IPS-18c (cell line): Measurements from ENCODE around the gene PCDHGA3.
"Not testable (repeated sequence)": the region's sequence is repeated elsewhere in the genome, so short reads cannot be mapped to it uniquely, and the experiment has no call there.

ENCODE experiments used
- H3K4me3 ChIP-seq: 2 replicates; pipeline ENCODE4 v1.7.0; 2013; ENCODE audit warnings: low read depth, mild to moderate bottlenecking, low read length, moderate library complexity; ENCODE audit not compliant: insufficient read depth
- H3K9me3 ChIP-seq: one replicate; pipeline ENCODE4 v1.6.1; 2013; ENCODE audit warnings: mild to moderate bottlenecking, low read length, moderate library complexity; ENCODE audit not compliant: control insufficient read depth, insufficient read depth

Gene PCDHGA3

DNA sequence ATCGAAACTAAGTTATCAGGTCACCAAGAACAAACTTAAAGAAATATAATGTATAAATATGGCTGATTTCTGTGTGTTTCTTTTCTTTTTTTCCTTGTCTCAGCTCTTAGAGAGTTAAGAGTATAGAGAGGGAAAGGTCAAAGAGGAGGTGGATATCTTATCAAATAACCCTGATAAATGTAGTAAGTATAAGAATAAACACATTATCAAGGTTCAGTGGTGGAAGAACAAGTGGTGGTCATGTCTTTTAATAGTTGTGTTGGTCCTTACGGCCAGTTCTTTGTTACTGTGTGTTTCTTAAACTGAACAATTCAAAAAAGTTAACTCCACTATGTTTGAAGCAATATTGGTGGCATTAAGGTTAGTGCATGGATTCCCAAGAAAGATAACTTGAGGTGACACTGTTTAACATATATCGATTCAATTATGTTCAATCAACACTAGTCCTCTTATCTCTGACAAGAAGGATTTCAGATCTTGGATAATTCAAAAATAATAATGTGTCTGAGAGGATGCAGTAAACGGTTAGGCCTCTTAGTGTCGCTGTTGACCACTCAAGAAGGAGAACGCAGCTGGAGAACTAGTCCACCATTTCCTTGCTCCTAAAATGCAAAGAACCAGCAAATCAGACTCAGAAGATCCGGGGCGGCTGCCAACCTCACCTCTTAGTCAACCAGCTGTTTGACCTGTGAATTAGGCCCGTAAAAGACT lies at the start of gene PCDHGA3:
PCDHGA3 (plus strand) TSS at position 588 of the 711 bp plus-strand sequence. CDS start 205 bp downstream, outside the sequence.
- H3K9me3 ChIP-seq = peaks cover 14% of the 10 kb centered on the region
- H3K4me3 ChIP-seq = peak within 1 kb of the TSS; percentile 42; the same call in 1 of the 2 replicates

DNA sequence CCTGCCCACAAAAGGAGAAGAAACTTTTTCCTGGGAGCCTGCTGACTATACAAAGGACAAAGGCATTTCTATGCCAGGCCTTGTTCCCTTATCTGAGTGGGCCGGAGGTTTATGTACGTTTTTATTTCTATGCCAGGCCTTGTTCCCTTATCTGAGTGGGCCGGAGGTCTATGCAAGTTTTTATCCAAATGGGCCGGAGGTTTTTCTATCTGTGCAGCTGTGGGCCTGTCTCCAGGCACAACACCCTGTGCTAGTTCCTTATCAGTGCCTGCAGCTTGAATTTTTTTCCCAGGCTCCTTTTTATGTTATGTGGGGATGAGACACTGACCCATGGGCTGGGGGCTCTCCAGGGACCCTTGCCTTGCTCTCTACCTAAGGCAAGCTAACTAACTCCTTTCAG lies 45.3 kb upstream of the PCDHGA3 start:
- peaks cover 11% of the 10 kb centered on the region for H3K9me3 ChIP-seq
- H3K4me3 ChIP-seq = no peak overlapping the region

DNA sequence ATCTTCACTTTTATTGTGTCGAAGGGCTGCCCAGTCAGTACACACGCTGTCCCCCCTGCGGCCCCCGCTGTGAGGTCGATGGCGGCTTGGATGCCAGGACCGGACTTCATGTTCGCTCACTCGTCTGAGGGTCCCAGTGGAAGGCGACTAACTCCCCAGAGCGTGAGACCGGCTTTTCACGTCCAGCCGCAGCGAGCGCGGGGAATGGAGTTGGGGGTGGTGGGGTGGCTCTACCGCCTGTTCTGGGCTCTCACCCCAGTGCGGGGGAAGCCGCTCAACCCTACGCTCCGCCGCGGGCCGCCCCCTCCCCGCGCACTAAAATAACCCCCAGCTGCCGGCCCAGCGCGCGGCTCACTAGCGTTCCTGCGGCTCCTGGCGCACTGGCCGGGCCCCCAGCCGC lies 39.9 kb upstream of the PCDHGA3 start, which contains the start of gene SLC25A2:
SLC25A2 (minus strand) TSS at position 294 of the 400 bp plus-strand sequence; CDS start at position 110, 184 bp downstream.
- Histone ChIP-seq H3K4me3 (no peak within 1 kb of the TSS), H3K9me3 (peaks cover 5% of the 10 kb centered on the region)

DNA sequence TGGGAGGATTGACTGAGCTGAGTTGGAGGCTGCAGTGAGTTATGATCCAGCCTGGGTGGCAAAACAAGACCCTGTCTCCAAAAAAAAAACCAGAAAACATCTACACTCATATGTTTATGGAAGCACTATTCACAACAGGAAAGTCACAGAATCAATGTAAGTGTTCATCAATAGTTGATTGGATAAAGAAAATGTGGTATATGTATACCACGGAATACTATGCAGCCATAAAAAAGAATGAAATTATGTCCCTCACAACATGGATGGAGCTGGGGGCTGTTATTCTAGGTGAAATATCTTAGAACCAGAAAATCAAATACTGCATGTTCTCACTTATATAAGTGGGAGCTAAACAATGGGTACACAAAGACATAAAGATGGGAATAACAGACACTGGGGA lies 37.0 kb upstream of the PCDHGA3 start:
- Histone ChIP-seq H3K9me3 (peaks cover 7% of the 10 kb centered on the region), H3K4me3 (no peak overlapping the region)

DNA sequence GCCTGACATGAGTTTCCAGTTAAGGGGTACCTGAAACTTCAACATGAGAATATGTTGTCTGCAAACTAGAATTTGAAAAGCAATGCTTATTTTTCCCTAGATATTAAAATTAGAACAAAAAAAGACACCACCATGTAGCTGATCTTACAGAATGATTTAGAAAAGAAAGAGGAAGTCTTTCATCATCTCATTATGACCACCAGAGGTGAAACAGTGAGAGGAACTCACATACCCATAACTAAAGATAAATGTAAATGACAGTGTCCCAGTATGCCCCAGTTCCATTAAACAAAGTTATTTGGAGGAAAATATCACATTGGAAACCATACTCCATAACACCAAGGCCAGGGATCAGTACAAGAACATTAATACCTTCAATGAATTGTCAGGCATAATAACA lies 29.9 kb upstream of the PCDHGA3 start:
- H3K4me3 ChIP-seq = no peak overlapping the region
- H3K9me3 ChIP-seq = peaks cover 9% of the 10 kb centered on the region

DNA sequence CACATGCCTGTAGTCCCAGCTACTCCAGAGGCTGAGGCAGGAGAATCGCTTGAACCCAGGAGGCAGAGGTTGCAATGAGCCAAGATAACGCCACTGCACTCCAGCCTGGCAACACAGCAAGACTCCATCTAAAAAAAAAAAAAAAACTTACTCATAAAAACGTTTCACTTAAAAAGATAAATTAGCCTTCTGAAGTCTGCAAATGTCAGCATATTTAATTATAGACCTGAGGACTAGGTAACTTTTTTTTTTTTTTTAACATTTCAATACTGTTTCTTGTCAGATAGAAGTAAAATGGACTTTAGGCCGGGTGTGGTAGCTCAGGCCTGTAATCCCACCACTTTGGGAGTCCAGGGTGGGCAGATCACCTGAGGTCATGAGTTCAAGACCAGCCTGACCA lies 26.7 kb upstream of the PCDHGA3 start:
- H3K9me3 ChIP-seq = peaks cover 17% of the 10 kb centered on the region
- H3K4me3 ChIP-seq = not testable (repeated sequence)

DNA sequence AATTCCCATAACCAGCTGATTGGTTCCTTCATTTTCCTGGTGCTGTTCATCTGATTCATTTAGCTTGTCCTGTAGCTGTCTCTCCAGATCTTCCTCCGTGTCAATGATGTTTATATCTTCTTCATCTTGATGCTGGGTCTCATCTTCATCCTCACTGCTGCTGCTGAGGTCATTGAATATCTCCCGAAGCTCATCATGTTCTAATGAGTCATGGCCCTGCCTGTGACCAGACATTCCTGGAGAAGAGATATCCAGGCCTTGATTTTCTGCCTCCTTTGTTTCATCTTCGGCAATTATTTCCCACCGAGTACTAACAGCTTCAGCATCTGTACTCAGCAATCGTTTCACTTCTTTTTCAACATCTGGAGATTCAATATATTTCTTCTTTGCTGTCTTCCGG lies 24.4 kb upstream of the PCDHGA3 start:
- peak overlapping the region; percentile 86; the same call in 1 of the 2 replicates for H3K4me3 ChIP-seq
- peaks cover 17% of the 10 kb centered on the region for H3K9me3 ChIP-seq

DNA sequence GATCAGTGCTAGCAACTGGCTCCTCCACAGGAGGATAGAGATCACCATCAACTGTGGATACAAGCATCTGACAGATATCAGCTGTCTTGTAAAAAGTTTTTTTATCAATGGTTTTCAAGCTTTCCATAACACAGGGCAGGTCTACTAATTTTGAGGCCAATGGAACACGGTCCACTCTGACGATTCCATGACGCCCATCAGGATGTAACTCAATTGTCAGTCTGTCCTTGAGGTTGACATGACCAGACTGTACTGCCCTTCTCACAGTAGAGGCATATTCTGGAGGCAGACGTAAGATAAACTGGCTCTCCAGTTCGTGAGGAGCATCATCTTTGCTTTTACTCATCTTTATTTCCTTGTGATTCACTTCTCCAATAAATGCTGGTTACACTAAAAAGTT lies 23.9 kb upstream of the PCDHGA3 start:
- peaks cover 19% of the 10 kb centered on the region for H3K9me3 ChIP-seq

DNA sequence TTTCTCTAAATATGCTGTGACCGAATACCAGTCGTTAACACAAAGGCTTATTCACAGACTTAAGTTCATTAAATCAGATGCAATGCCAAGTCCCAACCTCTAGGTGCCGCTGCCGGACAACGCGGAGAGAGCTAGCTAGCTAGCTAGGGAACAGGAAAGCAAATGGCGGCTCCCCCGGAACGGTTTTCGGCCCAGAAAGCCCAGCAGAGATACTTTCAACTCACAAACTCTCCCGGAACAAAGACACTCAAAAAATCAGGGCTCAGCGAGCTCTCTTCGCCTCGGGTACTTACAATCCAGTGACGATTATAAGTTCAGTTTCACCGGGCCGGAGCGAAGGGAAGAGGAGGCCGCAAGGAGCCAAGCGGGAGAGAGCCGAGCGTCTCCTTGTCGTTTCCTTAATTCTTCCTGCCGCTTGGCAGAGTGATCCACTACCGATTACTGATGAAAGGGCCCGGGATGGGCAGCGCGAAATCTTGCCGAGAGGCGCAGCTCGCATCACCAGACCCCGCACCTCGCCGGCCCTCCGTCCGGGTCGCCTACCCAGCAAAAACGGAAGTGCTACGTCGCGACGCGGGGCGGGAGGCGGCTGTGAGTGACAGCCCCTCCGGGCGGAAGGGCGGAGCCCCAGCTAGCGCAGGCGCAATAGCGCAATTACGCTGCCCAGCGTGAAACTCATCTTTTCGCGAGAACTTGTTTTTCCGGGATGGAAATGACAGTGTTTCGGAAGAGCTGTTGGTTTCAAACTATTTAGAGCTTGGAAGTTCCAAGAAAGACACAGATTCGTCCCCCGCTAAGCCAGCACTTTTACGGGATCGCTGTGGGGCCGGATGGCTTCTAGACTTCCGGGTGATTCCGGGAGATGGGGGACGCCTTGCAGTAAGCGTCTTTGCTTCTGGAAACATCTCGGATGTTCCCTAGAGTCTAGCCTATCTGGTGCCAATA lies 23.1 kb upstream of the PCDHGA3 start, which contains the start of gene TAF7:
TAF7 (minus strand) TSS at position 560 of the 945 bp plus-strand sequence. CDS start 740 bp downstream, outside the sequence.
- Histone ChIP-seq H3K4me3 (peak within 1 kb of the TSS; percentile 86), H3K9me3 (peaks cover 19% of the 10 kb centered on the region)

More for the DNA sequence above, 23.9 kb upstream of the PCDHGA3 start:
- peak overlapping the region; percentile 86 for H3K4me3 ChIP-seq

DNA sequence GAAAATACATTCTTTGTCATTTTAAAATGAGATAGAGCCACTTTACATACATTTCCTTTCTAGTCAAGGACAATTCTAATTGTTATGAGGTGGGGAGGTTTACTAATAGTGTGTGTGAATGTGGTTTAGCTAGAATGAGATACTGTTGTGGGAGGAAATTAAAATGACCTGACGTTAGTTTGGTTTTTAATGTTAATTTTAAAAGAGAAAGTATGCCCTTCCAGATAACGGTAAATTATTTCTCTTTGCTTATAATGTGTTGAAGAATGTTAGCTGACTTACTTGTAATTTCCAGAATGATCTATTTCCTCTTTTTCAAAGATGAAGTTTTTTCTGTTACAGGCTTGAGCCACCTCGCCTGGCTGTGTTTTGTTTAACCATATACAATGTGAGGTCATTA lies 21.4 kb upstream of the PCDHGA3 start:
- no peak overlapping the region for H3K4me3 ChIP-seq
- peaks cover 19% of the 10 kb centered on the region for H3K9me3 ChIP-seq

DNA sequence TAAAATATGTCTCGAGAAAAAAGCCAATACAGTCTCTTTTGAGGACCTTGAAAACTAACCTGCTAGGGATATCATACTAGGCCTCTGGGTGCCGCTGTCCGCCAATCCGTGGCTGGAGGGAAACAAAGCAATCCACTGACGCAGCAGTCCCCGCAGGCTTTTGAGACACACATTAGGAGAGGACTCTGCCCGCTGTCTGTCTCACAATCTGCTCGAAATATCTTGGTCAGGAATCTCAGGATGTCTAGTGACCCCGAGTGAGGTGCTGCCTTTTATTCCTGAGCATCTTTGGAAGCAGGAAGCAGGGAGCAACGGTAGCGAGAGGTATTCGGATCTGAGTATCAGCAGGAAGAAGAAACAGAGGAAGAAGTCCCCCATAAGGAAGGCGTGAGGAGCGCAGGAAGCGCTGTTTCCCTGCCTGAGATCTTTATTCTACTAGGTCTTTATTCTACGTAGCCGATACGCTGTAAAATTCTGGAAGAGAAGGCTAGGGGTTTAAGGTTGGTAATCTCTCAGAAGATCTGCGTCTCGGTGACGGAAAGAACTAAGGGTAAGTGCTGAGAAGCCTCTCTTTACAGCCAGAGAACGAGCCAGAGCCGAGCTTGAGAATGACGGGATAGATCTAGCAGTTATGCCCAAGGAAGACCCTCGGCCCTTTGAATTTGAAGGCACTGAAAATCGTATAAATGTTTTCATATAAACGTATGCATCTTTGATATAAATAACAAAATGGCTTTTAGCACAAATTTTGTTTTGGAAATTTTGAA lies 17.4 kb upstream of the PCDHGA3 start:
- H3K4me3 ChIP-seq = peak overlapping the region; percentile 26; the same call in 1 of the 2 replicates
- H3K9me3 ChIP-seq = peaks cover 3% of the 10 kb centered on the region

DNA sequence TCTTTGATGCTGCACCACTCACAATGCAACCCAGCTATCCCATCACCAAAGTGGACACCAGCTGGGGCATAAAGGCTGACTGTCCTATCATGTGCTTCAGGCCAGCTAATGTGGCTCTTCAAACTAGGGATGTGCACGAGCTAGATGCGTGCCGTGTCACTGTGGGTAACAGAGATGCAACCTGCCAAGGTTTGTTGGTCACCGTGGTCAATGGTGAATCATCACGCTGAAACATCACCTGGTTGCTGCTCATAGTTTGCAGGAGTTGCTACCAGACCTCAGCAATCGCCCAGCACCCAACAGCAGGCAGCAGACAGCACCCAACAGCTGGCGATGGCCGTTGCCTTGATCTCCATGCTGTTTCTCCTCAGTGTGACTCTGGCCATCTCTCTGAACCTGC lies 15.4 kb upstream of the PCDHGA3 start:
- Histone ChIP-seq H3K9me3 (peaks cover 6% of the 10 kb centered on the region), H3K4me3 (no peak overlapping the region)

DNA sequence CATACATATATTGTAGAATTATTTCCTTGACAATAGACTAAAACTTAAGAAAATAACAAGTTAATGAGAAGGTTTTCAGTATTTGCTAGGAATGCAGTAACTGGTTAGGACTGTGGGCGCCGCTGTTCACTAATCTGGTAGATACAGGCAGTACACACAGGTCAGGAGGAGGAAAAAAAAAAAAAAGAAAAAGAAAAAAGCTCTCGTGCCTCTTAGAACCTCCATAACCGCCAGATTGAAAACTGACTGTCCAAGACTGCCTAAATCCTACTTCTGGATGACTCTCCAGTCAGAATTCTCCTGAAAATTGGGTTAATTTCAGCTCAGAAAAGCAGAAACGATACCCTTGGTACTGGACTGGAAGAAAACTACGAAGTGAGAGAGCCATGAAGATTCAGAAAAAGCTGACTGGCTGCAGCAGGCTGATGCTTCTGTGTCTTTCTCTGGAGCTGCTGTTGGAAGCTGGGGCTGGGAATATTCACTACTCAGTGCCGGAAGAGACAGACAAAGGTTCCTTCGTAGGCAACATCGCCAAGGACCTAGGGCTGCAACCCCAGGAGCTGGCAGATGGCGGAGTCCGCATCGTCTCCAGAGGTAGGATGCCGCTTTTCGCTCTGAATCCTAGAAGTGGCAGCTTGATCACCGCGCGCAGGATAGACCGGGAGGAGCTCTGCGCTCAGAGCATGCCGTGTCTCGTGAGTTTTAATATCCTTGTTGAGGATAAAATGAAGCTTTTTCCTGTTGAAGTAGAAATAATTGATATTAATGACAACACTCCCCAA lies 13.1 kb upstream of the PCDHGA3 start, which contains the start of gene PCDHGA1:
PCDHGA1 (plus strand) TSS at position 216 of the 782 bp plus-strand sequence.
- Histone ChIP-seq H3K9me3 (peaks cover 4% of the 10 kb centered on the region), H3K4me3 (no peak within 1 kb of the TSS)

DNA sequence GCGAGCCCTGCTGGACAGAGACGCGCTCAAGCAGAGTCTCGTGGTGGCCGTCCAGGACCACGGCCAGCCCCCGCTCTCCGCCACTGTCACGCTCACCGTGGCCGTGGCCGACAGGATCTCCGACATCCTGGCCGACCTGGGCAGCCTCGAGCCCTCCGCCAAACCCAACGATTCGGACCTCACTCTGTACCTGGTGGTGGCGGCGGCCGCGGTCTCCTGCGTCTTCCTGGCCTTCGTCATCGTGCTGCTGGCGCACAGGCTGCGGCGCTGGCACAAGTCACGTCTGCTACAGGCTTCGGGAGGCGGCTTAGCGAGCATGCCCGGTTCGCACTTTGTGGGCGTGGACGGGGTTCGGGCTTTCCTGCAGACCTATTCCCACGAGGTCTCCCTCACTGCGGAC lies 11.1 kb upstream of the PCDHGA3 start:
- H3K9me3 ChIP-seq, H3K4me3 ChIP-seq: not testable (repeated sequence)

DNA sequence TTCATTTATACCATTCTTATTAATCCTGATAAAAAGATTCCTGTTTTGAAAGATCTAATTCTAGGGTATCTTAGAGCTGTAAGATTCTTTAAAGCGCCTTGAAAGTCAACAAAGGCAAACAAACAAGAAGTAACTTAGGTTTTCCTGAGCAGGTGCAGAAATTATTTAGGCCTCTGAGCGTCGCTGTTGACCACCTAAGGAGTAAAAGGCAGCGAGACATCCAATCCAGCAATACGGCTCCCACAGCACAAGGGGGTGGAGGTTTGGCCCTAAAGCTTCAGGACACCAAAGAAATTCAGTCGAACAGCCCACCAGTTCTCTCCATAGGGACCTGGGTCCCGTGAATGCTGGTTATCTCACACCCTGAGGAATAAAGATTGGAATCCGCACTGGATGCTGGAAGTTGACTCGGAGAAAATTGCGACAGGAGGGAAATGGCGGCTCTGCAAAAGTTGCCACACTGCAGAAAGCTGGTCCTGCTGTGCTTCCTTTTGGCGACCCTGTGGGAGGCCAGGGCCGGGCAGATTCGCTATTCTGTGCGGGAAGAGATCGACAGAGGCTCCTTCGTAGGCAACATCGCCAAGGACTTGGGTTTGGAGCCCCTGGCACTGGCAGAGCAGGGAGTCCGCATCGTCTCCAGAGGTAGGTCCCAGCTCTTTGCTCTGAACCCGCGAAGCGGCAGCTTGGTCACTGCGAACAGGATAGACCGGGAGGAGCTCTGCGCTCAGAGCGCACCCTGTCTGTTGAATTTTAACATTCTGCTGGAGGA lies 4.9 kb upstream of the PCDHGA3 start, which contains the start of gene PCDHGA2:
PCDHGA2 (plus strand) TSS at position 223 of the 769 bp plus-strand sequence.
- peaks cover 2% of the 10 kb centered on the region for H3K9me3 ChIP-seq

More for the DNA sequence above, 4.9 kb upstream of the PCDHGA3 start, which contains the start of gene PCDHGA2:
- peak within 1 kb of the TSS; percentile 26; the same call in 1 of the 2 replicates for H3K4me3 ChIP-seq
